Measurements from ENCODE around the gene SERPINA6. TPM values are rescaled to one million over a fixed set of nuclear protein-coding genes. Genes with fewer than 3 reads are reported as not detected.

SERPINA6 gene
- total RNA-seq, 1 donor from 2014 or later = 0.77 TPM

DNA sequence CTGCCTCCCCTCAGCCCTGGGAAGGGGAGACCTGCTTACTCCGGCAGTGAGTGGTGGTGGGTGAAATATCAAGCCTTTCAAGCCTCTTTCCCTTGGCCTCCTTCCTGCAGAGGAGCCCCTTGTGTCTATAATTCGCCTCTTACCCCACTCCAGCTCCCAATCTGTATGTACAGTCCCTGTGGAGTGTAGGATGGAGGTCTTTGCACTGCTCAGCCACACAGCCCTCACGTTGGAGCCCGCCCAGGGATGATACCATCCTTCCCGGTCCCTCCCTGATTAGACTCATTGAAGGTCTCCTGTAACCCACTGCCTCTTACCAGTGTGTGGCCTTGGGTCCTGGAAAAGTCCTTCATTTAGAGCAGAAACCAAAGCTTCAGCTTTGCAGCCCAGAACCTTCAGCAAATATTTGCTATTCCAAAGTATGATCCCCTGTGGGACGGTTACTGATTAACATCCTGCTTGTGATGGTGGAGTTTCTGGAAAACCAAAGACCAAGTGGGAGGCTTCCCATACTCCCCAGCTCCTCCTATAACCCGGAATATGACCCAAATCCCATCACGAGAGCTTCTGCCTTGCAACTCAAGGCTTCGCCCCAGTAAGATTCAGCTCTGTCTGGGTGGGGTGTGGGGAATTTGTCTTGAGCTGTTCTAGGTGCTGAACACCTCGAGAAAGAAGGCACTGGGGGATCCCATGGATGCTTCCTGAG lies 30.1 kb downstream of the SERPINA6 start, which contains the start of gene SERPINA10:
SERPINA10 (minus strand) TSS at position 397 of the 706 bp plus-strand sequence. CDS start 2,675 bp downstream, outside the sequence.
- Mint-ChIP-seq H3K27me3 (no peaks in the 10 kb centered on the region), H3K36me3 (no peaks in the 10 kb centered on the region), H3K27ac (peak within 1 kb of the TSS; percentile 69), H3K4me1 (ENCODE audit: unreplicated experiment) (peaks cover 5% of the 10 kb centered on the region), H3K4me3 (peak within 1 kb of the TSS; percentile 45), H3K9me3 (no peaks in the 10 kb centered on the region)
- no peak for DNase-seq (ENCODE audit: extremely low spot score, unreplicated experiment)
- TF ChIP-seq, protein P1, sequence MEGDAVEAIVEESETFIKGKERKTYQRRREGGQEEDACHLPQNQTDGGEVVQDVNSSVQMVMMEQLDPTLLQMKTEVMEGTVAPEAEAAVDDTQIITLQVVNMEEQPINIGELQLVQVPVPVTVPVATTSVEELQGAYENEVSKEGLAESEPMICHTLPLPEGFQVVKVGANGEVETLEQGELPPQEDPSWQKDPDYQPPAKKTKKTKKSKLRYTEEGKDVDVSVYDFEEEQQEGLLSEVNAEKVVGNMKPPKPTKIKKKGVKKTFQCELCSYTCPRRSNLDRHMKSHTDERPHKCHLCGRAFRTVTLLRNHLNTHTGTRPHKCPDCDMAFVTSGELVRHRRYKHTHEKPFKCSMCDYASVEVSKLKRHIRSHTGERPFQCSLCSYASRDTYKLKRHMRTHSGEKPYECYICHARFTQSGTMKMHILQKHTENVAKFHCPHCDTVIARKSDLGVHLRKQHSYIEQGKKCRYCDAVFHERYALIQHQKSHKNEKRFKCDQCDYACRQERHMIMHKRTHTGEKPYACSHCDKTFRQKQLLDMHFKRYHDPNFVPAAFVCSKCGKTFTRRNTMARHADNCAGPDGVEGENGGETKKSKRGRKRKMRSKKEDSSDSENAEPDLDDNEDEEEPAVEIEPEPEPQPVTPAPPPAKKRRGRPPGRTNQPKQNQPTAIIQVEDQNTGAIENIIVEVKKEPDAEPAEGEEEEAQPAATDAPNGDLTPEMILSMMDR (conservative IDR thresholded peaks at IDR 0.05) = no peak

GRCh38 chr14:94292526-94292871 lies 30.6 kb downstream of the SERPINA6 start:
- Mint-ChIP-seq H3K27me3 (no peaks in the 10 kb centered on the region), H3K4me3 (no peak overlapping the region), H3K9me3 (no peaks in the 10 kb centered on the region), H3K4me1 (ENCODE audit: unreplicated experiment) (peaks cover 5% of the 10 kb centered on the region), H3K27ac (no peak overlapping the region), H3K36me3 (no peaks in the 10 kb centered on the region)
- TF ChIP-seq, protein P1 (conservative IDR thresholded peaks at IDR 0.05) = no peak
- no peak for DNase-seq (ENCODE audit: extremely low spot score, unreplicated experiment)

- Mint-ChIP-seq H3K4me1 (ENCODE audit: unreplicated experiment) (peaks cover 5% of the 10 kb centered on the region), H3K27me3 (no peaks in the 10 kb centered on the region), H3K4me3 (no peak overlapping the region), H3K27ac (no peak overlapping the region), H3K9me3 (no peaks in the 10 kb centered on the region), H3K36me3 (no peaks in the 10 kb centered on the region)
- DNase-seq (ENCODE audit: extremely low spot score, unreplicated experiment) = no peak
- TF ChIP-seq, protein P1 (conservative IDR thresholded peaks at IDR 0.05) = no peak
Observed at GRCh38 chr14:94291906-94292525, 31.1 kb downstream of the SERPINA6 start.

- TF ChIP-seq, protein P1 (conservative IDR thresholded peaks at IDR 0.05) = no peak
- peaks cover 5% of the 10 kb centered on the region for H3K4me1 Mint-ChIP-seq (ENCODE audit: unreplicated experiment)
Observed at GRCh38 chr14:94291159-94291905, 31.8 kb downstream of the SERPINA6 start.

GRCh38 chr14:94290197-94290596 lies 32.9 kb downstream of the SERPINA6 start:
- Mint-ChIP-seq H3K9me3 (no peaks in the 10 kb centered on the region), H3K27me3 (no peaks in the 10 kb centered on the region), H3K27ac (no peak overlapping the region), H3K4me1 (ENCODE audit: unreplicated experiment) (peaks cover 5% of the 10 kb centered on the region), H3K36me3 (no peaks in the 10 kb centered on the region), H3K4me3 (no peak overlapping the region)
- TF ChIP-seq, protein P1 (conservative IDR thresholded peaks at IDR 0.05) = no peak
- DNase-seq (ENCODE audit: extremely low spot score, unreplicated experiment) = no peak

More at GRCh38 chr14:94291159-94291905, 31.8 kb downstream of the SERPINA6 start:
- no peaks in the 10 kb centered on the region for H3K27me3 Mint-ChIP-seq
- DNase-seq (ENCODE audit: extremely low spot score, unreplicated experiment) = no peak
- no peak overlapping the region for H3K27ac Mint-ChIP-seq
- no peak overlapping the region for H3K4me3 Mint-ChIP-seq
- H3K9me3 Mint-ChIP-seq = no peaks in the 10 kb centered on the region
- no peaks in the 10 kb centered on the region for H3K36me3 Mint-ChIP-seq
